Endothelial cell of umbilical vein (primary cell): ENCODE results near the gene HMGXB3. TPM values are rescaled to one million over a fixed set of nuclear protein-coding genes. Genes with fewer than 3 reads are reported as not detected.

ENCODE experiments used
- BruUV-seq: library from RNA; stranded (reverse); fragments of 400-500 nt; replicated peaks from 2 replicates; lab custom pipeline; 2021; lab: Mats Ljungman, UMichigan
- CTCF ChIA-PET: fragments of 300-600, 350-600 bp; sonication (Branson Sonifier 250); formaldehyde crosslinking; loops from one replicate; lab custom pipeline; 2021; ENCODE audit warnings: antibody characterized with exemption, inconsistent platforms; lab: Charles Lee
- POLR2A ChIA-PET: fragments of 300-600, 350-600 bp; sonication (Branson Sonifier 250); formaldehyde crosslinking; loops from one replicate; lab custom pipeline; 2021; ENCODE audit warnings: antibody characterized with exemption, inconsistent platforms; lab: Charles Lee
- DNase-seq: peaks from one replicate; pipeline ENCODE4 v3.0.0-alpha.2; 2011; ENCODE audit warnings: low read depth, low spot score
- FAIRE-seq: peaks from 2 replicates; lab custom pipeline; 2011; peaks lifted over from hg19 to GRCh38; lab: Jason Lieb, UNC
- H2AFZ ChIP-seq: 2 replicates; pipeline ENCODE4 v1.6.0; 2012; ENCODE audit warnings: low read depth, low read length, control low read depth, inconsistent platforms
- H3K27ac ChIP-seq: 2 replicates; pipeline ENCODE4 v1.5.1; 2011; ENCODE audit warnings: low read depth, mild to moderate bottlenecking, control low read depth, low read length, moderate library complexity; ENCODE audit not compliant: insufficient read depth
- H3K27me3 ChIP-seq, 2 experiments: 2 replicates each; pipeline versions ENCODE4 v1.6.0 to v1.6.1; 2011; ENCODE audit warnings: low read length in 2 of 2, mixed read lengths in 1 of 2; ENCODE audit not compliant: control insufficient read depth in 2 of 2, insufficient read depth in 2 of 2
- H3K36me3 ChIP-seq, 2 experiments: 2 replicates in 1 of 2; 3 replicates in 1 of 2; pipeline ENCODE4 v1.5.1; 2011; ENCODE audit warnings: low read length in 2 of 2, mild to moderate bottlenecking in 1 of 2, moderate library complexity in 1 of 2; ENCODE audit not compliant: control insufficient read depth in 2 of 2, insufficient read depth in 2 of 2; ENCODE audit errors: extremely low read depth in 1 of 2
- H3K4me1 ChIP-seq: 3 replicates; pipeline ENCODE4 v1.5.1; 2011; ENCODE audit warnings: mild to moderate bottlenecking, low read length; ENCODE audit not compliant: control insufficient read depth, insufficient read depth; ENCODE audit errors: extremely low read depth
- H3K4me2 ChIP-seq: 2 replicates; pipeline ENCODE4 v1.6.1; 2011; ENCODE audit warnings: low read length, control low read depth, mixed read lengths; ENCODE audit not compliant: insufficient read depth
- H3K4me3 ChIP-seq, 3 experiments: fragments of 200-600 bp in 1 of 3; sonication (generic), shearing (Covaris generic) in 1 of 3; replicated peaks in 1 of 3; 2 replicates each; pipeline ENCODE4 v1.5.1; 2011 to 2016; ENCODE audit warnings: control low read depth in 3 of 3, low read length in 3 of 3, mild to moderate bottlenecking in 2 of 3, inconsistent platforms in 1 of 3, low read depth in 1 of 3, moderate library complexity in 1 of 3; ENCODE audit not compliant: insufficient read depth in 1 of 3
- H3K79me2 ChIP-seq: 2 replicates; pipeline ENCODE4 v1.6.0; 2012; ENCODE audit warnings: low read length, inconsistent platforms; ENCODE audit not compliant: control insufficient read depth, insufficient read depth
- H3K9ac ChIP-seq: replicated peaks from 2 replicates; pipeline ENCODE3; 2011; ENCODE audit warnings: low read length, control low read depth; ENCODE audit not compliant: insufficient read depth; ENCODE audit errors: extremely low read depth
- H3K9me1 ChIP-seq: replicated peaks from 3 replicates; pipeline ENCODE4 v1.6.0; 2011; ENCODE audit warnings: mild to moderate bottlenecking, low read length; ENCODE audit not compliant: control insufficient read depth, insufficient read depth; ENCODE audit errors: extremely low read depth
- H3K9me3 ChIP-seq: replicated peaks from 2 replicates; pipeline ENCODE4 v1.5.1; 2012; ENCODE audit warnings: low read length, inconsistent platforms; ENCODE audit not compliant: control insufficient read depth, insufficient read depth
- H4K20me1 ChIP-seq: replicated peaks from 2 replicates; pipeline ENCODE3; 2011; ENCODE audit warnings: mild to moderate bottlenecking, low read length; ENCODE audit not compliant: control insufficient read depth, insufficient read depth; ENCODE audit errors: extremely low read depth
- EZH2 ChIP-seq: IDR thresholded peaks from 2 replicates; pipeline ENCODE4 v1.6.1; 2012; ENCODE audit warnings: borderline replicate concordance, low read depth, mild to moderate bottlenecking, moderate library complexity, low read length, inconsistent platforms; ENCODE audit not compliant: severe bottlenecking
- FOS ChIP-seq: IDR thresholded peaks from 2 replicates; pipeline ENCODE4 v1.6.1; 2011; ENCODE audit warnings: mild to moderate bottlenecking, low read length, moderate library complexity, borderline replicate concordance; ENCODE audit not compliant: insufficient read depth
- GATA2 ChIP-seq: IDR thresholded peaks from 2 replicates; pipeline ENCODE4 v1.7.0; 2011; ENCODE audit warnings: low read depth, mild to moderate bottlenecking, moderate library complexity, mixed read lengths, low read length; ENCODE audit not compliant: insufficient read length, insufficient read depth
- JUN ChIP-seq: IDR thresholded peaks from 2 replicates; pipeline ENCODE4 v1.6.1; 2011; ENCODE audit warnings: borderline replicate concordance, low read depth; ENCODE audit not compliant: insufficient read length, insufficient read depth
- MYC ChIP-seq: IDR thresholded peaks from one replicate; pipeline ENCODE4 v1.6.1; 2011; ENCODE audit warnings: mild to moderate bottlenecking, low read depth, low read length
- POLR2A ChIP-seq: IDR thresholded peaks from 2 replicates; pipeline ENCODE4 v1.6.1; 2012; ENCODE audit warnings: low read depth, mild to moderate bottlenecking, control low read depth, low read length
- POLR2AphosphoS5 ChIP-seq: IDR thresholded peaks from 2 replicates; pipeline ENCODE4 v1.6.1; 2012; ENCODE audit warnings: low read depth, mild to moderate bottlenecking, control low read depth, low read length, moderate library complexity; ENCODE audit not compliant: insufficient read depth
- dilution Hi-C: fragments of 300-500 bp; cut with MboI; formaldehyde crosslinking; loops from one replicate; pipeline ENCODE4 v1.15.0; 2019; ENCODE audit warnings: low sequenced_read_pairs; ENCODE audit not compliant: extremely low pct_ligation_motif_present
- intact Hi-C: fragments of 100-400 bp; cut with micrococcal nuclease; formaldehyde crosslinking; loops from one replicate; pipeline ENCODE4 v1.10.0; 2022
- polyA plus RNA-seq, 4 experiments: library from polyadenylated mRNA; depleted of rRNA in 3 of 4; stranded (reverse) in 3 of 4; unstranded in 1 of 4; fragments of >200 nt; gene quantifications; 2 replicates each; pipeline versions ENCODE4 v1.2.1 to v1.2.3, GENCODE V29; 2011 to 2012; ENCODE audit warnings: missing spikeins in 1 of 4
- total RNA-seq: library from RNA; stranded (reverse); gene quantifications from 2 replicates; pipeline ENCODE4 v1.2.3, GENCODE V29; 2021
- TF ChIP-seq, protein P1 (sequence below): IDR thresholded peaks from 2 replicates; pipeline ENCODE4 v1.6.1; 2011; ENCODE audit not compliant: insufficient read depth, insufficient read length
- TF ChIP-seq, protein P2 (sequence below), 2 donors: IDR thresholded peaks; 1 replicate in 1 of 2; 2 replicates in 1 of 2; pipeline ENCODE4 v1.5.1; 2011; ENCODE audit warnings: low read length in 2 of 2, mild to moderate bottlenecking in 2 of 2, moderate library complexity in 2 of 2, control low read depth in 1 of 2, inconsistent platforms in 1 of 2, low read depth in 1 of 2; ENCODE audit not compliant: insufficient read depth in 1 of 2; ENCODE audit errors: extremely low read depth in 1 of 2

Gene HMGXB3
- total and polyA plus RNA-seq, 2 donors (not counting 3 experiments of a cell fraction or from before 2014, with no cell fraction given), result 34.8 to 52.6 TPM

DNA sequence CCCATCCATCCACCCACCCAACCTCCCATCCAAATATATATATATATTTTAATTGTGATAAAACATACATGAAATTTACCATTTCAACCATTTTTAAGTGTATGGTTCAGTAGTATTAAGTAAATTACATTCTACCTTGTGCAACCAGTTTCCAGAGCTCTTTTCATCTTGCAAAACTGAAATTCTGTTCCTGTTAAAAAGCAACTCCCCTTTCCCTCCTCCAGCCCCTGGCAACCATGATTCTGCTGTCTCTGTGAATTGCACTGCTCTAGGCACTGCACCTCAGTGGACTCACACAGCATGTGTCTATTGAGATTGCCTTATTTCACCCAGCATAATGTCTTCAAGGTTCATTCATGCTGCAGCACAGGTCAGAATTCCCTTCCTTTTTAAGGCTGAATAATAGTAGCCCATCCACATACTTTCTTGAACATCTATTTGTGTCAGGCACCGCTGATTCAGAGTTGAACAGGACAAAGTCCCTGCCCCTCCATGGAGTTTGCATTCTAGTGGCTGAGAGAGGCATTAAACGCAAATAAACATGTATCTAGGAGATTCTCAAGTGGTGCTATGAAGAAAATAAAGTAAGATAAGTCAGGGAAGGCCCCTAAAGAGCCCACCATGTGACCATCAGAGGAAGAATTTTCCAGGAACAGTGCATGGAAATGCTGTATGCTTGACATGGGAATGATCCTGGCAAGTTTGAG, 61.8 kb downstream of the HMGXB3 start:
- Histone ChIP-seq H3K4me1 (peaks cover 13% of the 10 kb centered on the region), H3K9ac (no peak overlapping the region), H3K9me3 (no peaks in the 10 kb centered on the region), H3K79me2 (no peaks in the 10 kb centered on the region), H3K4me3 (no peak overlapping the region), H4K20me1 (no peaks in the 10 kb centered on the region), H3K27ac (no peak overlapping the region), H2AFZ (no peak overlapping the region), H3K9me1 (no peaks in the 10 kb centered on the region), H3K36me3 (no peaks in the 10 kb centered on the region), H3K4me2 (no peak overlapping the region), H3K27me3 (no peaks in the 10 kb centered on the region)
- FAIRE-seq (no peak), DNase-seq (no peak)
- POLR2A ChIA-PET, result no interaction called here
- dilution Hi-C loops (no loop called here), intact Hi-C loops (no loop called here)
- no TSS peak for BruUV-seq
- CTCF ChIA-PET, result interaction anchor here (2.4 to 2.5 kb wide), 2 partner anchors 9 to 13 kb away, joined by 11 to 14 read pairs; no protein-coding TSS in a partner anchor
- no peak for TF ChIP-seq GATA2
- TF ChIP-seq, protein P1, sequence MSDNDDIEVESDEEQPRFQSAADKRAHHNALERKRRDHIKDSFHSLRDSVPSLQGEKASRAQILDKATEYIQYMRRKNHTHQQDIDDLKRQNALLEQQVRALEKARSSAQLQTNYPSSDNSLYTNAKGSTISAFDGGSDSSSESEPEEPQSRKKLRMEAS, result no peak
- TF ChIP-seq MYC, result no peak
- no peak for TF ChIP-seq JUN
- TF ChIP-seq, protein P2, sequence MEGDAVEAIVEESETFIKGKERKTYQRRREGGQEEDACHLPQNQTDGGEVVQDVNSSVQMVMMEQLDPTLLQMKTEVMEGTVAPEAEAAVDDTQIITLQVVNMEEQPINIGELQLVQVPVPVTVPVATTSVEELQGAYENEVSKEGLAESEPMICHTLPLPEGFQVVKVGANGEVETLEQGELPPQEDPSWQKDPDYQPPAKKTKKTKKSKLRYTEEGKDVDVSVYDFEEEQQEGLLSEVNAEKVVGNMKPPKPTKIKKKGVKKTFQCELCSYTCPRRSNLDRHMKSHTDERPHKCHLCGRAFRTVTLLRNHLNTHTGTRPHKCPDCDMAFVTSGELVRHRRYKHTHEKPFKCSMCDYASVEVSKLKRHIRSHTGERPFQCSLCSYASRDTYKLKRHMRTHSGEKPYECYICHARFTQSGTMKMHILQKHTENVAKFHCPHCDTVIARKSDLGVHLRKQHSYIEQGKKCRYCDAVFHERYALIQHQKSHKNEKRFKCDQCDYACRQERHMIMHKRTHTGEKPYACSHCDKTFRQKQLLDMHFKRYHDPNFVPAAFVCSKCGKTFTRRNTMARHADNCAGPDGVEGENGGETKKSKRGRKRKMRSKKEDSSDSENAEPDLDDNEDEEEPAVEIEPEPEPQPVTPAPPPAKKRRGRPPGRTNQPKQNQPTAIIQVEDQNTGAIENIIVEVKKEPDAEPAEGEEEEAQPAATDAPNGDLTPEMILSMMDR (IDR thresholded peaks at IDR 0.05; ENCODE audit: extremely low read depth in 1 of 2, insufficient read depth in 1 of 2, low read depth in 1 of 2, low read length in 2 of 2), result no peak
- no peak for TF ChIP-seq POLR2A
- no peak for TF ChIP-seq EZH2
- no peak for TF ChIP-seq FOS
- TF ChIP-seq POLR2AphosphoS5, result no peak
